ENCODE results near the gene MYADM.

GRCh38 chr19:53892981-53893325, 25.3 kb downstream of the MYADM start:
- no peak for TF ChIP-seq POLR2A (IDR thresholded peaks at IDR 0.05)
- TF ChIP-seq, protein P1, sequence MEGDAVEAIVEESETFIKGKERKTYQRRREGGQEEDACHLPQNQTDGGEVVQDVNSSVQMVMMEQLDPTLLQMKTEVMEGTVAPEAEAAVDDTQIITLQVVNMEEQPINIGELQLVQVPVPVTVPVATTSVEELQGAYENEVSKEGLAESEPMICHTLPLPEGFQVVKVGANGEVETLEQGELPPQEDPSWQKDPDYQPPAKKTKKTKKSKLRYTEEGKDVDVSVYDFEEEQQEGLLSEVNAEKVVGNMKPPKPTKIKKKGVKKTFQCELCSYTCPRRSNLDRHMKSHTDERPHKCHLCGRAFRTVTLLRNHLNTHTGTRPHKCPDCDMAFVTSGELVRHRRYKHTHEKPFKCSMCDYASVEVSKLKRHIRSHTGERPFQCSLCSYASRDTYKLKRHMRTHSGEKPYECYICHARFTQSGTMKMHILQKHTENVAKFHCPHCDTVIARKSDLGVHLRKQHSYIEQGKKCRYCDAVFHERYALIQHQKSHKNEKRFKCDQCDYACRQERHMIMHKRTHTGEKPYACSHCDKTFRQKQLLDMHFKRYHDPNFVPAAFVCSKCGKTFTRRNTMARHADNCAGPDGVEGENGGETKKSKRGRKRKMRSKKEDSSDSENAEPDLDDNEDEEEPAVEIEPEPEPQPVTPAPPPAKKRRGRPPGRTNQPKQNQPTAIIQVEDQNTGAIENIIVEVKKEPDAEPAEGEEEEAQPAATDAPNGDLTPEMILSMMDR (IDR thresholded peaks at IDR 0.05): no peak

All from lower leg skin (tissue), 3 donors.